HG02970 (cell line): Measurements from ENCODE around the gene EDN1.

ENCODE experiments used
- ATAC-seq: cut with Tn5 transposase; IDR thresholded peaks from one replicate; pipeline ENCODE4 v1.9.1; 2021; ENCODE audit warnings: mild to moderate bottlenecking, moderate library complexity, moderate number of reproducible peaks; ENCODE audit not compliant: unreplicated experiment, low FRiP score

Gene EDN1

DNA sequence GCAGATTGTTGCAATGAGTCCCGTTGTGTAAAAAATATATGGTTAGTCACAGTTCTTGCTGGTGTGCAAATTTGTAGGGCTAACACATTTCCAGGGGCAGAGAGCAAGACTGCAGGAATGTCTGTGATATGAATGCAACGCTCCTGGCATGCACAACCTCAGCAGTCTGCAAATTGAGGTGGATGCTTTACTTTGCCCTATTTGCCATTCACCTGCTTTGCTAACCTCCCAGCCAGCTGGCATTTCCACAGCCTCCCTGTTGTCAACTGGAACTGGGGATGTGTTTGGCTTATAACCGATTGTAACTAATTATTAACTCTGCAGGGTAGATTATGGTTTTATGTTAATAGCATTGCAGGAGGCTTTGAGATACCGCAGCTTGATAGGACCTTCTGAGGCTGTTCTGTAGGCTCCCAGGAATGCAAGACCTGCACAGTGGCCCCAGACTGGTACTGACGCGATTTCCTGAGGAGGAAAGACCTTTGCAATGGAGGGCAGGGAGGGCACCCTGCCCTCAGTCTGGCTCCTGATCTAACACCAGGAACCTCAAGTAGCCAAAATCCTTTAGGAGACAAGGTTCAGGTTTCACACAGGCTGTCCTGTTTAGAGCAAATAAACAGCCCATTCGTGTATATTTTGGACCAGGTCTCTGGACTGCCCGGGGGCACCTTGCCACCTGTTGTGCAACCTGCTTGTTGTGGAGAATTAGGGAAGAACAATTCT lies 53.4 kb downstream of the EDN1 start:
- ATAC-seq: no peak

DNA sequence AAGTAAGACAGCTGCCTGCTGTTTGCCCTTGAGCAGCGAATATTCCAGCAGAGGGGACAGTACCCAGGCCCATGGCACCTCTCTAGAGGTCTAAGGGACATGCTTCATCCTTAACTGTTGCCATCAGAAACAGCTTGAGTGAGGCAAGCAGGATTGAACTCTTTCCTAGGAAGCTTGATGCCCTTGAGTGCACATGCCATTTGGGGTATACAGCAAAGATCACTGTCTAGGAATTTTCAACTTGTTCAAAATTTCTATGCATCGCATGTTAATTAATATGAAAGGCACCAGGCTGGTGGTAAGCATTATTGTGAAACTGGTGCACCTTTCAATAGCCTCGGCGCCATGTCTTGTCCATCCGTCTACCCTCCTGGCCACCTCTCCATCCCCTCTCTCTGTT lies 54.1 kb downstream of the EDN1 start:
- ATAC-seq: no peak

DNA sequence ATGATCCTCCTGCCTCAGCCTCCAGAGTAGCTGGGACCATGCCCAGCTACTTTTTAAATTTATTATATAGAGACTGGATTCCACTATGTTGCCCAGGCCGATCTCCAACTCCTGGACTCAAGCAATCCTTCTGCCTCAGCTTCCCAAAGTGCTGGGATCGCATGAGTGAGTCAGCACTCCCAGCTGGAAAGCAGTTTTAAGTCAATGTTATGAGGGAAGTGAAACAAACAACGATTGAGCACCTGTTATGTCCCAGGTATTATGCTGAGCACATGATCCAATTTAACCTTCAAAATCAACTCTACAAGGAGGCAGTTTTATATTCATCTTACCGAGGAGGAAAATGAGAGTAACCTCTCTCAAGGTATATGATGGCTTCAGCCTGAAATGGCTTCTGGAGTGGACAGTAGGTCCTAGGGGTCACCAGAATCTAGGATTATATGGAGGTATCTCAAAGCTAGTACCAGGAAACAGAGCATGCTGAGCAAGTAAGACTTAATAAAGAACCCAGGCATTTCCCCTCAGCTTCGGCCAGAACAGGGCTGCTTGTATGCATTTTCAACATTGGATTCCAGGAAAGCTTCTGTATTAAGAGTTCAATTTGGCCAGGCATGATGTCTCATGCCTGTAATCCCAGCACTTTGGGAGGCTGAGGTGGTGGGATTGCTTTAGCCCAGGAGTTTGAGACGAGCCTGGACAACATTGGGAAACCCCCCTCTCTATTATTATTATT lies 55.0 kb downstream of the EDN1 start:
- no peak for ATAC-seq

DNA sequence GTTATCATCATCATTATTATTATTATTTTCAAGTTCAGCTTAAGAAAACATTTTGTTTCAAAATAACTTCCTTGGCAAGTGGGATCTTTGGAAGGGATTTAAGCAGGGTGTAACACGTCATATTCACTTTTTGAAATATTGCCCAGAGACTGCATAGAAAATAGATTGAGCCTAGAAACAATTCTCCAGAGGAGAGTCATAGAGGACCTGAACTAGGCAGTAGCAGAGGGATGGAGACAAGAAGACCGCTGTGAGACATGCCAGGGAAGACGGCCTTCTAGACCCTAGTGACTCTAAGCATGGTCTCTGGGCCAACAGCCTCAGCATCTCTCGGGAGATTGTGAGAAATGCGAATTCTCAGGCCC lies 55.5 kb downstream of the EDN1 start:
- ATAC-seq: no peak
